Hematopoietic multipotent progenitor cell (in vitro differentiated cells): ENCODE data around the gene CD52. TPM values are rescaled to one million over a fixed set of nuclear protein-coding genes. Genes with fewer than 3 reads are reported as not detected.

ENCODE experiments used
- DNase-seq, 3 donors: peaks; one replicate each; pipeline ENCODE4 v3.0.0-alpha.2; 2011 to 2015; ENCODE audit warnings: low read depth in 2 of 3, low spot score in 2 of 3
- total RNA-seq: library from RNA; depleted of rRNA; stranded (reverse); fragments of >200 nt; gene quantifications from one replicate; pipeline ENCODE4 v1.2.3, GENCODE V29; 2012

CD52 gene
- total RNA-seq, 1 donor = 227 TPM

DNA sequence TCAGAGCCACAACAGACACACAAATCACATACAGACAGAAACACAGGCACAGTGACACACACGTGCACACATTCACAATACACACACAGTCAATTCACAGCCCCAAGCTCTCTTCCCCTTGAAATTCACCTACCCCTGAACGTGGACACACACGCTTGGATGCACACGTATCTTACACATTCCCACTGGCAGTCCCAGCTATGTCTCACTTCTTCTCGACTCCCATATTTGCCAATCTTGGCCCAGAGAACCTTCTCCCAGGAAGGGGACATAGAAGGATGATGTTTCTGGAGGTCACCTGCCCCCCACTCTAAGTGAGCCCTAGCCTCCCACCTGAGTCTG is 34.6 kb downstream of the CD52 start:
- no peak for DNase-seq

DNA sequence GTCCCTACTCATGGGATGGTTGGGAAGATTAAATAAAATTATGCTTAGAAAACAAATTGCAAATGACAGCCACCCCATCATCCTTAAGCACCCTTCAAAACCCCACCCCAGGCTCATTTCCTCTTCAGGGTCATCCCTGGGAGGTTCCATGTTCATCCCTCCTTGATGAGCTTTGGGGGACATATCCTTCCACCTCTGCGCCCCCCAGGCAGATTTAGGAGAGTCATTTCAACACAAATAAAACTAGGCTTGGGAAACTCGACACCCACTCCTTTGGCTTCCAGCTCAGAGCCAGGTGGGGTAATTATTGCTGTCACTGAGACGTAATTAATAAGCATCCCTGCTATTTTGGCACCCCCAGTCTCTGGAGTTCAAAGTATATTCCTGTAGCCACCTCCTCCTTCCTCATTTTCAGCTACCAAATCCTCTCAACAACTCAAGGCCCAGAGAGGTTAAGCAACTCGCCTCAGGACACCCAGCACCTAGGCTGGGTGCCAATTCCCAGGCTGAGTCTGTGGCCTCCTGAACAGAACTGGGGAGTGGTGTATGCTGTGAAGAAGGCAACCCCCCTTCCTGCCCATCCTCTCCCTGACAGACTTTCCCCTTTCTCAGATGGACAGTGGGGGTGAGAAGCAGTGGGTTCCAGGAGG is 35.6 kb downstream of the CD52 start:
- no peak for DNase-seq

DNA sequence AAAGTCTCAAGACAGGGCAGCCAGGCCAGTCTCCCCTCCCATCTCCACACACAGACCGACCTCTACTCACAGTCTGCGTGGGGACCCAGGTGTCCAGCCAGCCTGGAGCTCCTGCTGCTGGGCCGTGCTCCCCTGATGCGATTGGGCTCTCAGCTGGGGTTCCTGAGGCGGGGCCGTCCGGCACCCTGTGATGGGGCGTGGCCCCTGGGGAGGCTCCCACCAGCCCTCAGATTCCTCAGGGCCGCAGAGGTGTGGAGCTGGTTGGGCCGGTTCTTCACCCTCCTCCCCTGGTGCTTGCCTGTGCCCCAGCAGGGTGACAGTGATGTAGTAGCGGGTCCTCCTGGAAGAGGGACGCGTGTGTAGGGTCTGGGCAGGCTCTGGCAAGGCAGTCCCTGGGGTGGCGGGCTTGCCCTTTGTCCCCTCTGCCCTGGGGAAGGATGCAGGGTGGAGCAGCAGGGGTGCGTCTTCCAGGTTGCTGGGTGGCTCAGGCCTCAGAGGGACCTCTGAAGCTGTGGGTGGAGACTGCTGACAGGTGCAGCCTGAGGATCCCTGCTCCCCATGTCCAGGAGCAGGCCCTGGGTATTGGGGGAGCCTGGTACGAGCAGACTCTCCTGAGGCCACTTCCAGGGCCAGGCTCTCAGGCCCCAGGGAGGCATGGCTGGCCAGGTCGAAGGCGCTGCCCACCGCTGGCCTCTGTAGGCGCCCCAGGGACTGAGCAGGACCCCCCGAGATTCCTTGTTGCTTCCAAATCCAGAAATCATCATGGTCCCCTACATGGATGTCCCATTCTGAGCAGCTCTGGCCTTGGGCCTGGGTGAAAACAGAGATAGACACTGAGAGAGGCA is 36.4 kb downstream of the CD52 start, which contains the start of gene CRYBG2:
Gene CRYBG2 (minus strand): TSS at position 155 of the 845 bp plus-strand sequence. CDS start 7,473 bp downstream, outside the sequence.
- DNase-seq = no peak

DNA sequence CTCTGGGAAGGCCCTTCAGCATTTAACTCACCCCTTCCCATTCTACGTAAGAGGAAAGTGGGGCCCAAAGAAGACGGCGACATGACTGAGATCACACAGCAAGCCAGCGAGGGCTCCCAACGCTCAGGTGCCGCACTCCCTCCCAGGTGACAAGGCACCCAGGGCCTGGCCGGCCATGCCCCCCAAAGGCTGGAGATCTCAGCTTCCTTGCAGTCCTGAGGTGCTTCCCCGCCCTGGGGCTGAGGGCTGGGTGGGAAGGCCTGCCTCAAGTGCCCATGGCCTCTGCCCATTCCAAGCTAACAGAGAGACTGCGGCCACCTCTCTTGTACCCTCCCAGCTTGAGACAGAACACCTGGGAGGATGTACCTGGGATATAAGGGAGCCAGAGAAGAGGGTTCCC is 37.2 kb downstream of the CD52 start:
- no peak for DNase-seq

DNA sequence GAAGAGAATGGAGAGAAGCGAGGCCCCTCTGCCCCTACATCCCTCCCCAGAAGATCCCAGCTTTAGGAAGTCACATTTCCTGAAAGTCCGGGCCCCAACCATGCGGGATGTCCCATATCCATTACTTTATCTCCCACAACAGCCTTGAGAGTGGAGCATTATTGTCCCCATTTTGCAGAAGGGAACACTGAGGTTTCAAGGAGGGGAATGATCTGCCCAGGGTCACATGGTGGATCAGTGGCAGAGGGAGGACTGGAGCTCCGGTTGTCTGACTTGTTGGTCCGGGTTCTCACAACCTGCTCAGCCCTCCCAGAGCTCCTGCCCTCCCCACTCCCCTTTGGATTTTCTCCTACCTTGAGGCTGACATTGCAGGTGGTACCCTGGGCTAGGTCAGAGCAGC is 38.3 kb downstream of the CD52 start:
- DNase-seq = no peak

DNA sequence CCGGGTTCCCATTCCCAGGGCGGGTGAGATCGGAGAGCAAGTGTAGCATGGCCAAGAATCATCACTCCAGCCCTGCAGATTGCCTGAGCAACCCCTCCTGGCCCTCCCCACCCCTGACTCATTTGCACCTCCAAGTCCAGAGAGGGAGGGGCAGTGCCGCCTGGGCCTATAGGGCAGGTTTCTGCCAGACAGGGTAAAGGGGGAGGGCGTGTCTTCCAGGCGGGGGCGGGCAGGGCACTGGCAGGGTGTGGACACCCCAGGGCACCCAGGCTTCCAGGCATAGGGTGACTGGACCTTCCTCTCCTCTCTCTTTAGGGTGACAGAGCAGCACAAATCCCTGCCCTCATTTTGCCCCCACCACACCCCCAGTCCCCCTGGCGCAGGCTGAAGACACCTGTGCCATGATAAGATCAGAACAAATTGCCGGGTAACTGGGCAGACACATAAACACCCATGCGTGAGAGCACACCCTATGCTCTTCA is 39.4 kb downstream of the CD52 start:
- no peak for DNase-seq

DNA sequence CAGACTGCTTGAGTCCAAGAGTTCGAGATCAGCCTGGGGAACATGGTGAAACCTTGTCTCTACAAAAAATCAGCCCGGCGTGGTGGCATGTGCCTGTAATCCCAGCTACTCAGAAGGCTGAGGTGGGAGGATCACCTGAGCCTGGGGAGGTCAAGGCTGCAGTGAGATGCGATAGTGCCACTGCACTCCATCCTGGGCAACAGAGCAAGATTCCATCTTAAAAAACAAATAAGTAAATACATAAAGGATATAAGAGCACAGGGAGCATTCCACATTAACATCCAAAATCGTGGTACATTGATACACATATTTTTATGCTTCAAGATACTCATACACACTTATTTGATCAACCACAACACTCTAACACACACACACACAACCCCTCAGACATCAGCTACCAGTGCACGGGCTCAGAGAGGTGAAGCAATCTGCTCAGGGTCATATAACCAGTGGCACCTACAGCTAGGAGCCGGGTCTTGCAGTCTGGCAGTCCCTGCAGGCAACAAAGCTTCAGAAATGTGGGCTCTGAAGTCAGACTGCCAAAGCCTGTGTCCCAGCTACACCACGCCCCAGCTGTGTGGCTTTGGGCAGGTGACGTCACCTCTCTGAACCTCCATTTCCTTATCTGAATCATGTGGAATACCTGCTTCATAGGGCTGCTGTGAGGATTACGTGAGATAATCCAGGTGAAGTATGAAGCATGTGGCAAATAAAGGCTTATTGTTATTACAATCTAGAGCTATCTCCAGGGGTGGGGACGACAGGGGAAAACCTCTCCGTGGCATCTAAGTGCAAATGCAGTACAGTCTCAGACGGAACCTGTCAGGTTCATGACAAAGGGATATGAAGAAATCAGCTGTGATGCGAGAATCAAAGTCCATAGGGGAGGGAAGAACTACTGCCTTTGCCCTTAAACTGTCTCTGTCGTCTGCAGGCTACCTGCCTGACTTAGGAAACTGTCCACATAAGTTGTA is 40.9 kb downstream of the CD52 start:
- peak in 1 of 3 donors; percentile 63 for DNase-seq

DNA sequence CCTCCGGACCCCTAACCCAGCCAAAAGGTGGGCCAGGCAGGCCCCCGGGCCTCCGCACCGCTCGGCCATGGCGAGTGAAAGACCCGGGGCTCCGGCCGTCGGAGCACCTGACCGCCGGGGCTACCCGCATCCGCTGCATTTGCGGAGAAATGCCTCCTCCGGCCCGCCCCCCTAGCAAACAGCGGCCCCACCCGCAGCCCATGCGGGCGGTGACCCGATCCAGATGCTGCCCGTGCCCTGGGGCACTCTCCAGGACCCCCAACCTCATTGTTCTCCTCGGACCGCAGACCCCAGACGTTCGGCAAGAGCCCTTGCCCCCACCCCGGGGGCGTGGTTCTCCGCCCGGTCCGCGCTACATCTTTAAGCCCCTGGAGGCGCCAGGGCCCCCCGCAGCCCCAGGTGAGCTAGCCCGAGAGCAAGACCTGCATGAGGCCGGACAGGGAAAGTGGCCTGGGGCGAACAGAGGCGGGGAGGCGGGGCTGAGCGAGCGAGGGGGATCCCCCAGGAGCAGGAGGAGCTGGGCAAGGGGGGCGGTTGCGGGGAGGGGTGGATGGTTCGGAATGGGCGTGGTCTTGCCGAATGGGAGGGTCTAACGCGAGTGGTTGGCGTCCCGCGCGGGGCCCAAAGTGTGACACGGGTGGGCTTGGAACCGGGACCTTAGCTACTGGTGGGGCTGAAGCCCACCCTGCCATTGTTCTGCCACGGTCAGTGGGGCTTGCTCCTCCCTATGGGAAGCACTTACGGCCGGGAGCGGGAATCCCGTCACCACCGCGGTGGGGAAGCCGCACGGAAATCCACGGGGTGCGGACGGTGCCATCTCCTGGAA is 42.4 kb downstream of the CD52 start:
- peak in 1 of 3 donors; percentile 35 for DNase-seq

DNA sequence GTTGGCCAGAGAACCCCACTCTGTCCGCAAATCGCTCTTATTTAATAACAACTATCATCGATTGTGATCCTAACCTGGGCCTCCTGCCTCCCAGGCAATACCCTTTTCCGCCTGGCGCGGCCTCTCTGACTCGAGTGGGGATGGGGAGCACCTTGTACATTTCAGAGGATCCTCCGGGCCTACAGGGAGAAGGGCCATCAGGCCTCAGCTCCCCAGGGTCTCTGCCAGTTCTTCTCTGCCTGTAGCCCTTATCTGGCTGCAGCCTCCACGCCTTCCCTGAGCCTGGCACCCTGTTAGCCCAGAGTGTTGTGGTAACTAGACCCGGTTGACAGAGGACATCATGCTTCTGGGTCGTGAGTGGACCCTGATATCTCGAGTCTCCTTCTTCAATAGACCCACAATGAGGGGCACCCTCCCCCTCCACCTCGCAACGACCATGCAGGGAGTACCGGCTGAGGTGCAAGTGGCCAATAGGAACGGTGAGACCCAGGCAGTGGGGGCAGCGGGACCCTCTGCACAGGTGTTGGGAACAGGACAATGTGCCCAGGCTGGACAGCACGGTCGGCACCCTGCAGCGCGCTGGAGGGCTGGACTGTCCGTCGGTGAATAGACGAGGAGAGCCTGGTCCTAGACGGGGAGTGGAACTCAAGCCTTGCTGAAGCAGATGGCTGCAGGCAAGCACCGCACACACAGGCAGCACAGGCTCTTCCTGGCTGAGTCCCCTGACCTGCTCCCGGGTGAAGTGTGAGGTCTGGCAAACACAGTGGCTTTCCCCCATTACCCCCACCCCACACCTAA is 43.2 kb downstream of the CD52 start:
- DNase-seq = no peak

DNA sequence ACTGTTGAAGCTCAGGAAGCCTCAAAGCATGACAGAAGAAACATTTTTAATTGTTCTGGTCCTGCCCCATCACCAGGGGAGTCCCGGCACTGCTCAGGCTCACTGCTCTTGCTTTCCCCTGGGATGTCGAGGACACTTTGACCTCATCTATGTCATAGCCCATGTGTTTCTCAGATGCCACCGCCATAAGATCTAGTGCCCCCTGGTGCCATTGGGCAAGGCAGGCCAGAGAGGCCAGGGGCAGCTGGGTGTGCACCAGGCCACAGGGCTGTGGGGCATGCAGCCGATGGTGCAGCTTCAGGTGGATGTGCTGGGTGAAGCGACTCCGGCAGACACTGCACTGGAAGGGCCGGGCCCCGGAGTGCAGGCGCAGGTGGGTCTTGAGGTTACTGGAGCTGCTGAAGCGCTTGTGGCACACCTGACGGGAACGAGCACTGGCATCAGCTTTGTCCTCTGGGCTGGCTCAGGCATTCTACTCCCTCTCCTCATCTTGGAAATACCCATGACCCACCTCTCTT is 43.9 kb downstream of the CD52 start:
- no peak for DNase-seq

DNA sequence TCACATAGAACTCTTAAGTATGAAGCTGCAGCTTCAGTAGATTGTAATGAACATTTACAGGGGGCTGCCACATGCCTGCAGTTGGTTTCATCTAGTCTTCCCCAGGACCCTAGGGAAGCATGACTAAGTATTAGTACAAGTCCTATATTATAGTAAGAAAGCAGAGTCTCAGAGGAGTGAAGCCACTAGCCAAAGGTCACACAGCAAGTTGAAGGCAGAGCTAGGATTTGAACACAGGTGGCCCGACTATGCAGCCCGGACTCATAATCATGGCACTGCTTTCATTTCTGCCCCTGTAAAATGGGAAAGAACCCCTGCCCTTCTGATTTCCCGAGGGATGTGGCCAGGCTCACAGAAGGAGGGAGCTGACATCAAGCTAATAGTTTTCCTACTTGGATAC is 44.6 kb downstream of the CD52 start:
- no peak for DNase-seq

DNA sequence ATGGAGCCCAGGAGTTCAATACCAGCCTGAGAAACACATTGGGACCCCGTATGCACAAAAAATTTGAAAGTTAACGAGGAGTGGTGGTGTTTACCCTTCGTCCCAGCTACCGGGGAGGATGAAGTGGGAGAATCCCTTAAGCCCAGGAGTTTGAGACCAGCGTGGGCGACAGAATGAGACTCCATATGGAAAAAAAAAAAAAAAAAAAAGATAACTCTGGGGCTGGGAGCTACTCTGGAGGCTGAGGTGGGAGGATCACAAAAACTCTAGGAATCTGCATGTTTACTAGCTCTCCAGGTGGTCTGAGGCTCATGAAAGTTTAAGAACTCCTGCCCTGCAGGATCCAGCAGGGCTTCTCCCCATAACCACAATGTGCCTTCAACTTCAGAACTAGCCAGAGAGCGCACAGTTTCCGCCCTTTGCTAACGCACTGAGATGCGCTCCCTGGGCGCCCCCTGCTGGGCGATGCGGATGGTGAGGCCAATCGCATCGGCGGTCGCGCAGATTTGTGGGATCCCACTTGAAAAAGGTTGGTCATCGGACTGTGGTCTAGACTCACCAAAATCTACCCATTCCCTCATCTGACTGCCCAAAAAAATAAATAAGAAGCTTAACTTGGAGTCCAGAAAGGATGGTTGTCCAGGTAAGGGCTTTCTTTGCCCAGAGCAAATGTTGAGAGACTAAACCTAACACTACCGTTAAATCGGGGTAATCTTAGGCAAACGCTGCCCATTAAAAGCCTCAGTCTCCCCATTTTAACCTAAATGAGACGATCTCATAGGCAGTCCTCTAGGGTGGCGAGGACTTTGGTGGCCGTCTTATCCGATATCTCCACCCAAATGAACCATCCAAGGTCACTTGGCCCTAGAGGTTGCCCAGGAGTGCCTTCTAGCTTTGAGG is 46.0 kb downstream of the CD52 start:
- DNase-seq = peak; percentile 76 to 95 (median 88)

DNA sequence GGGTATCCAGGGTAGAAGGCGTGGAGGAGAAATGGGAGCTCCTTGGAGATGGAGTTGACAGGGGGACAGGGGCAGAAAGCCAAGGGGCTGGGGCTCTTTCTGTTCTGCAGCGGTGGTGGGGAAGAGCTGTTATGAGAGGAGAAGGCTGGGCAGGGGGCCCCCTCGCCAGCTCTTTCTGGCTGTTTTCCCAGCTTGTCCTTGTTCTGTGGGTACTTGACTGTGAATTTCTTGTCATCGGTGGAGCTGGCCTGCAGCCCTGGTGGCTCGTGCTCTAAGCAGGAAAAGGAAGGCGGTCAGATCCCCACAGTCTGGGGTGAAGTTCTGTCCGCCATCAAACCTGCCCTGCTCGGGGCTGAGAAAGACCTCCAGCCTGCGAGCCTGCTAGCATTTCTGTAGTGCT is 47.2 kb downstream of the CD52 start:
- no peak for DNase-seq

DNA sequence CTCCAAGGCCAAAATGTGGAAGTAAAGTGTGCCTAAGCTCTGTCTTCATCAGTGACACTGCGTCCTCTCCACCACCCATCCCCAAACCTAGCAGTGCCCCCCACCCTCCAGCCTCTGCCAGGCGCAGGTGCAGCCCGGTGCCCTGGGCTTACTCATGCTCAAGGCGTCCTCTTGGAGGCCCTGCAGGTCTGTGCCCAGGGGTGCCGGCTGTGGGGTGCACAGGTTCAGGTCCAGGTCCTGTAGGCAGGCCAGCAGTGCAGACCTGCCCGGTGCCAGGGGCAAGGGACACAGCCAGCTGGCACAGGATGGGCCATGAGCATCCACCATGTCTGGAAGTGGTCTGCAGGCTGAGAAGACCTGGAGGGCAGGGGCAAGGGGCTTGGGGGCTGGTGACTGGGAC is 49.7 kb downstream of the CD52 start:
- no peak for DNase-seq

DNA sequence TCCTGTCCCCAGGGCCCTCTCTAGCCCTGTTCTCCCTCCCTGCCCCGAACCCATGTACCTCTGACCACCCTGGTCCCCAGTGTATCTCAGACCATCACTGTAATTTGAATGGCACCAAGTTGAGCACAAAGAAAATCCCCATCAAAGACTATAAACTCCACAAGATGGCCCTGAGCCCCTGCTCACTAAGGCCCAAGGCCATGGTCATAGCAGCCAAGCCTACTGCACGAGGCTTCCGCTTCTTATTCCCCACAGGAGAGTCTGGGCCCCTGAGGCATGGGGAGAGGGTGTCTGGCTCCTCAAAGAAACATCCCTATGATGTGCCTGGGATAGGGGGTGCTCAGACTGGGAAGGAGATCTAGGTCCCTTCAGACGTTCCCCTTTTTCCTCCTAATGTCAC is 50.2 kb downstream of the CD52 start:
- no peak for DNase-seq

DNA sequence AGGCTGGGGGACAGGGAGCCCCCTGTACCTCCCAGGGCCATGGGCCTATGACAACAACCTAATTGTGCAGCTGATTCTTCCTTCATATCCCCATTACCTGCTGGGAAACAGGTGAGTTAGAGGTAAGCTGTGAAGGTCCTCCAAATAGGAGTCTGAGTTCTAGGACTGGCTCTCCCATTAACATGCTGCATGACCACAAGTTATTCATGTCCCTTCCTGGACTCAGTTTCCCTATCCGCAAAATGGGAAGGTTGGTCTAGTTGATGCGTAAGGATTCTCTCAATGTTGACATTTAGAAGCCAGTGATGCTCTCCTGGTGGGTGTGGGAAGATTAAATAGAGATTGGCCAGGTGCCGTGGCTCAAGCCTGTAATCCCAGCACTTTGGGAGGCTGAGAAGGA is 50.7 kb downstream of the CD52 start:
- DNase-seq = no peak
